OCI-M2 (cell line): ENCODE data around the gene ABCC10.
"Not testable (repeated sequence)": the region's sequence is repeated elsewhere in the genome, so short reads cannot be mapped to it uniquely, and the experiment has no call there.

Experiments
- DNase-seq: peaks from one replicate; lab custom pipeline; 2025; ENCODE audit not compliant: unreplicated experiment; lab: John Stamatoyannopoulos, UW

The ABCC10 gene

GRCh38 chr6:43444582-43444981 lies 17.2 kb downstream of the ABCC10 start:
- DNase-seq = no peak

- no peak for DNase-seq
Measured at GRCh38 chr6:43445576-43445975, 18.2 kb downstream of the ABCC10 start.

- DNase-seq = no peak
Measured at GRCh38 chr6:43447604-43448003, 20.3 kb downstream of the ABCC10 start.

GRCh38 chr6:43448916-43449315 lies 21.6 kb downstream of the ABCC10 start:
- DNase-seq = no peak

- DNase-seq = no peak
Measured at GRCh38 chr6:43450699-43451131, 23.4 kb downstream of the ABCC10 start.

GRCh38 chr6:43451348-43451747 lies 24.0 kb downstream of the ABCC10 start:
- no peak for DNase-seq

- DNase-seq = no peak
Measured at GRCh38 chr6:43451939-43452338, 24.6 kb downstream of the ABCC10 start.

GRCh38 chr6:43452896-43453295 lies 25.6 kb downstream of the ABCC10 start:
- no peak for DNase-seq

- no peak for DNase-seq
Measured at GRCh38 chr6:43453831-43454230, 26.5 kb downstream of the ABCC10 start.

- DNase-seq = peak; percentile 36
Measured at GRCh38 chr6:43454290-43454695, 27.0 kb downstream of the ABCC10 start.

GRCh38 chr6:43454696-43455530 lies 27.6 kb downstream of the ABCC10 start:
- DNase-seq = no peak

- DNase-seq = no peak
Measured at GRCh38 chr6:43455531-43456428, 28.4 kb downstream of the ABCC10 start, which contains the start of gene DLK2. TSS of gene DLK2 (minus strand) at chr6:43455548. CDS start at chr6:43454825, 723 bp downstream.

GRCh38 chr6:43457643-43458042 lies 30.3 kb downstream of the ABCC10 start:
- DNase-seq = no peak

GRCh38 chr6:43458154-43458553 lies 30.8 kb downstream of the ABCC10 start:
- not testable (repeated sequence) for DNase-seq

GRCh38 chr6:43459535-43459934 lies 32.2 kb downstream of the ABCC10 start:
- DNase-seq = no peak

GRCh38 chr6:43460032-43460431 lies 32.7 kb downstream of the ABCC10 start:
- no peak for DNase-seq

GRCh38 chr6:43461936-43462335 lies 34.6 kb downstream of the ABCC10 start:
- DNase-seq = no peak

GRCh38 chr6:43464337-43464736 lies 37.0 kb downstream of the ABCC10 start:
- no peak for DNase-seq

- no peak for DNase-seq
Measured at GRCh38 chr6:43465948-43466347, 38.6 kb downstream of the ABCC10 start.

GRCh38 chr6:43467265-43467664 lies 39.9 kb downstream of the ABCC10 start:
- DNase-seq = not testable (repeated sequence)

- DNase-seq = no peak
Measured at GRCh38 chr6:43467752-43468151, 40.4 kb downstream of the ABCC10 start.

GRCh38 chr6:43468240-43468639 lies 40.9 kb downstream of the ABCC10 start:
- DNase-seq = no peak
